GM06990 (cell line): Measurements from ENCODE around the gene VAV2.

Experiments used
- DNase-seq: peaks from one replicate; pipeline ENCODE4 v3.0.0-alpha.2; 2011; ENCODE audit not compliant: insufficient read length; ENCODE audit errors: extremely low read depth
- H3K27me3 ChIP-seq: replicated peaks from 2 replicates; pipeline ENCODE4 v1.6.0; 2011; ENCODE audit warnings: low read length; ENCODE audit not compliant: control insufficient read depth, insufficient read depth
- H3K36me3 ChIP-seq: 2 replicates; pipeline ENCODE4 v1.5.1; 2011; ENCODE audit warnings: low read length; ENCODE audit not compliant: control insufficient read depth, insufficient read depth
- H3K4me3 ChIP-seq: replicated peaks from 2 replicates; pipeline ENCODE4 v1.5.1; 2011; ENCODE audit warnings: low read depth, mild to moderate bottlenecking, control low read depth, low read length
- TF ChIP-seq, protein P1 (sequence below): IDR thresholded peaks from 2 replicates; pipeline ENCODE4 v1.5.1; 2011; ENCODE audit warnings: low read length, control low read depth, mild to moderate bottlenecking, inconsistent platforms; ENCODE audit not compliant: insufficient read depth, poor library complexity, severe bottlenecking

The VAV2 gene

DNA sequence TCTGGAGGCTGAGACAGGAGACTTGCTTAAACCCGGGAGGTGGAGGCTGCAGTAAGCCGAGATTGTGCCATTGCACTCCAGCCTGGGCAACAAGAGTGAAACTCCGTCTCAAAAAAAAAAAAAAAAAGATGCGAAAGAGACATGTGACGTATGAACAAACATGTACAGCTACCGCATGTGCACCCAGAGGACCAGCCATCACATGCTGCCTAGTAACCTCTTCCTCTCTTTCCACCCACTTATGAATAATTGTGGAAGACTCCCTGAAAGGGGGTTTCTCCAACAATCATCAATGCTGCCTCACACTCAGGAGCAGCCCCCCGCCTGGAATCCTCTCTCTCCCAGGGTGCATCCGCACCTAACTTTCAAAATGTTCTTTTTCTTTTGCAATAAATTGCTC lies 256.2 kb downstream of the VAV2 start:
- H3K4me3 ChIP-seq: no peak overlapping the region
- peaks cover 2% of the 10 kb centered on the region; the same call in 1 of the 2 replicates for H3K27me3 ChIP-seq
- no peak for DNase-seq
- H3K36me3 ChIP-seq: no peaks in the 10 kb centered on the region
- TF ChIP-seq, protein P1, sequence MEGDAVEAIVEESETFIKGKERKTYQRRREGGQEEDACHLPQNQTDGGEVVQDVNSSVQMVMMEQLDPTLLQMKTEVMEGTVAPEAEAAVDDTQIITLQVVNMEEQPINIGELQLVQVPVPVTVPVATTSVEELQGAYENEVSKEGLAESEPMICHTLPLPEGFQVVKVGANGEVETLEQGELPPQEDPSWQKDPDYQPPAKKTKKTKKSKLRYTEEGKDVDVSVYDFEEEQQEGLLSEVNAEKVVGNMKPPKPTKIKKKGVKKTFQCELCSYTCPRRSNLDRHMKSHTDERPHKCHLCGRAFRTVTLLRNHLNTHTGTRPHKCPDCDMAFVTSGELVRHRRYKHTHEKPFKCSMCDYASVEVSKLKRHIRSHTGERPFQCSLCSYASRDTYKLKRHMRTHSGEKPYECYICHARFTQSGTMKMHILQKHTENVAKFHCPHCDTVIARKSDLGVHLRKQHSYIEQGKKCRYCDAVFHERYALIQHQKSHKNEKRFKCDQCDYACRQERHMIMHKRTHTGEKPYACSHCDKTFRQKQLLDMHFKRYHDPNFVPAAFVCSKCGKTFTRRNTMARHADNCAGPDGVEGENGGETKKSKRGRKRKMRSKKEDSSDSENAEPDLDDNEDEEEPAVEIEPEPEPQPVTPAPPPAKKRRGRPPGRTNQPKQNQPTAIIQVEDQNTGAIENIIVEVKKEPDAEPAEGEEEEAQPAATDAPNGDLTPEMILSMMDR: no peak

DNA sequence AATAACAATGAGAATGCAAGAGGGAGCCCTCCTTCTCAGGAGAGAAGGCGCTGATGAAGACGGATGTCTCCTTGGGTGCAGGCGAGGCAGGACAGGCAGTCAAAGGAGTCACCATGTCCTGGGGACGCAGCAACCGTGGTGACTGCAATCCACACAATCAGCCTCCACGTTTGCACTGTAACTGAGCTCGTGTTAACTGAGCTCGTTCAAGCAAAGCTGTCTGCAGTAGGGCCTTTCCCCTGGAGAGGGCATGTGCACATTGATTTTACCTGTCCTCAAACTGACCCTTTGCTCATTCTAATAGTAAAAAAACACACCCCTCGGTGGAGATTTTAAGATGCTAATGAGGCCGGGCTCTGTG lies 256.7 kb downstream of the VAV2 start:
- Histone ChIP-seq H3K36me3 (no peaks in the 10 kb centered on the region), H3K27me3 (peaks cover 2% of the 10 kb centered on the region; the same call in 1 of the 2 replicates), H3K4me3 (no peak overlapping the region)
- no peak for DNase-seq
- TF ChIP-seq, protein P1: no peak

DNA sequence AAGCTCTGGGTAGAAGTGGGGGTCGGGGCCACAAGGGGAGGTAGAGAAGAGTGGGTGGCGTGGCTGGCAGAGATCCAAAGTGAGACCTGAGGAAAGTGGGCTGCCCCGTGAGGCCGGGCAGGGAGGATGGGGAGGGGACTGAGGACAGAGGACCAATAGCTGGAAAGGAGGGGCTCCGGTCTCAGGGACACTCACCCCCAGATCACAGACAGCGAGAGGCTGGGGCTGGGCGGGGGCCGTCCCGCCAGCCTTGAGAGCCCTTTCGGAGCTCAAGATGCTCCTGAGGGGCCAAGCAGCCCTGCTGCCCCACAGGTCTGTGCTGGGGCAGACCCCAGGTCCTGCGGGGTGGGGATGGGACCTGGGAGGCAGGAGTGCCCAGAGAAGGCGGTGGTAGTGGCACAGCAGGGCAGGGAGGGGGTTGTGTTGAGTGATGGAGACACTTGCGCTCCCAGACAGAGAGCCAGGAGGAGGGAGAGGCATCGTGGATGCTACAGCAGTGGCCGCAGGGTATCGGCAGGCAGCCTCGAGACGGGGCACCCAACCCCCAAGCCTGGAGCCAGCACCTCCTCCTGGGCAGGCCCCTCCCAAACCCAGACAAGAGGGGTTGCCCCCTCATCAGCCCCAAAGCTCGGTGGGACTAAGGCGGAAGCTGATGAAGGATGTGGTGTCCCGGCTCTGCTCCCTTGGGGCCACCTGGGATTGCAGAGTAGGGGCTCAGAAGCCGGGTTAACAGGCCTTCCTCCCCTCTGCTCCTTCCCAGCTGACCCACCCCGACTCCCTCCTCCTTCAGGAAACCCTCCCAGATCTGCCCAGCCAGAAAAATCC lies 257.3 kb downstream of the VAV2 start:
- no peak for DNase-seq
- TF ChIP-seq, protein P1: no peak
- no peaks in the 10 kb centered on the region for H3K36me3 ChIP-seq
- no peak overlapping the region for H3K4me3 ChIP-seq
- peaks cover 2% of the 10 kb centered on the region; the same call in 1 of the 2 replicates for H3K27me3 ChIP-seq

DNA sequence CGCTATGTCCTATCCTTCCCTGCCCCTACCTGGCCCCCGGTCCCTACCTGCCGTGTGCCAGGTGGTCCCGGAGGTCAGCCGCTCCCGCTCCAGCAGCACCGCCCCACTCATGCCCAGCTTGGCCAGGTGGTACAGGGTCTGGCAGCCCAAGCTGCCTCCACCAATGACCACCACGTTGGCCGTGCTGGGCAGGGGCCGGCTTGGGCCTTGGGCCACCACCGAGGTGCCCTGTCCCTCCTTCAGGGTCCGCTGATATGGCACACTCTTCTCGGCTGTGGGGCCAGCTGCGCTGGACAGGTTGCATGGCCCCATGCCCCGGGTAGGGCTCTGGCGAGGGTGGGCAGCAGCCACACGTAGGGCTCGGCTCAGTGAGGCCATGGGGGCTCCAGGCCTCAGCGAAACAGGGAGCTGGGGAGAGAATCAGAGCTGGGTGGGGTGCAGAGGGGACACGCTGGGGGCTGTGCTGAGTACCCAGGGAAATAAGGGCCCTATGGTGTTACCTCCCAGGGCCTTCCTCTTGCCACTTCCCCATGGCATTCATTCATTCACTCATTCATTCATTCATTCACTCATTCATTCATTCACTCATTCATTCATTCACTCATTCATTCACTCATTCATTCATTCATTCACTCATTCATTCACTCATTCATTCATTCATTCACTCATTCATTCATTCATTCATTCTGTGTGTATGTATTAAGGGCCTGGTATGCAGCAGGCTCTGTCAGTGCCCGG lies 258.2 kb downstream of the VAV2 start:
- Histone ChIP-seq H3K36me3 (no peaks in the 10 kb centered on the region), H3K27me3 (no peaks in the 10 kb centered on the region; the same call in 1 of the 2 replicates), H3K4me3 (no peak overlapping the region)
- DNase-seq: no peak
- TF ChIP-seq, protein P1: no peak

DNA sequence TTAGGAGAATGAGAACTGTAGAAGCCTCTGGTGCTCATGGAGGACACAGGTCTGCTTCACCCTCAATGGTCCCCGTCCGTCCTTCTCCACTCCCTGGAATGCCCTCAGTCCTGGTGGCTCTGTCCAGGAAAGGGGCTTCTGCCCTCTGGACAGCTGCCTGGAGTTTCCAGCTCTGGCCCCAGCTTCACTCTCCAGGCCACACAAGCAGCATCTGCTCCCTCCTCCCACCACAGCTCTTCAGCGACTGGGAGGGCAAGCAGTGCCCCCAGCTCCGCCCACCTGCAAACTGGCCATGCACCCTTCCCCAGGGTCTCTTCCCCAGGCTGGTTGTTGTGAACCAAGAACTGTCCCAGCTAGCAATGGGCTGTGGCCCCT lies 258.7 kb downstream of the VAV2 start:
- TF ChIP-seq, protein P1: no peak
- Histone ChIP-seq H3K4me3 (no peak overlapping the region), H3K36me3 (no peaks in the 10 kb centered on the region), H3K27me3 (no peaks in the 10 kb centered on the region; the same call in 1 of the 2 replicates)
- DNase-seq: no peak
